Fibroblast of mammary gland (primary cell): ENCODE results near the gene BRD7.

Experiments
- DNase-seq: peaks from one replicate; pipeline ENCODE4 v3.0.0-alpha.2; 2010; ENCODE audit warnings: low read depth
- H3K4me3 ChIP-seq: 2 replicates; pipeline ENCODE4 v1.5.1; 2011; ENCODE audit warnings: low read depth, mild to moderate bottlenecking, low read length, moderate library complexity; ENCODE audit not compliant: control insufficient read depth
- TF ChIP-seq, protein P1 (sequence below): conservative IDR thresholded peaks from 2 replicates; pipeline ENCODE4 v1.5.1; 2011; ENCODE audit warnings: low read depth, low read length, inconsistent platforms; ENCODE audit not compliant: control insufficient read depth, insufficient read depth

The BRD7 gene

DNA sequence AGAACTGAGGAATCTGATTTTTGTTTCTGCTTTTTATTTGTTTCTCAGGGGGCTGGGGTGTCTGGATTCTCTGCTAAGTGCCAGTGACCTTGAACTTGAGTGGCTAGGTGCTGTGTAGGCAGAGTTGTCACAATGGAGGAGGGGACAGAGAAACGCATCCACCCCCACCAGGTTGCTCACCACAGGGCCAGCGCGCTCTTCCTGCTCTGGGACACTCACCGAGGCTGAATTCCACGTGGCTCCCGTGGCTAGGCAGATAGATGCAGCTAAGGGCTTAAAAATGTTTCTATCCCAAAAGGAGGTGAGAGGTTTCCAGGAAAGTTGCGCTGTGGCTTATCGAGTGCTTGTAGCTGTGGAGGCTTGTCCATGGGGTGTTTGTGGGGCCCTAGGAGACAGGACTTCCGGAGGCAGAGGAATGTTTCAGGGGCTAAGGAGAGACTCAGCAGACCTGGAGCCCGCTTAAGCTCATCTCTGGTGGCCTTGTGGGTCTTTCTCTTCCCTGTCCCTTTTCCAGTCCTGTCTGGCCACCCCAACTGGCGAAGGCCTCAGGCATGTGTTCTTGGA is 65.7 kb downstream of the BRD7 start:
- TF ChIP-seq, protein P1, sequence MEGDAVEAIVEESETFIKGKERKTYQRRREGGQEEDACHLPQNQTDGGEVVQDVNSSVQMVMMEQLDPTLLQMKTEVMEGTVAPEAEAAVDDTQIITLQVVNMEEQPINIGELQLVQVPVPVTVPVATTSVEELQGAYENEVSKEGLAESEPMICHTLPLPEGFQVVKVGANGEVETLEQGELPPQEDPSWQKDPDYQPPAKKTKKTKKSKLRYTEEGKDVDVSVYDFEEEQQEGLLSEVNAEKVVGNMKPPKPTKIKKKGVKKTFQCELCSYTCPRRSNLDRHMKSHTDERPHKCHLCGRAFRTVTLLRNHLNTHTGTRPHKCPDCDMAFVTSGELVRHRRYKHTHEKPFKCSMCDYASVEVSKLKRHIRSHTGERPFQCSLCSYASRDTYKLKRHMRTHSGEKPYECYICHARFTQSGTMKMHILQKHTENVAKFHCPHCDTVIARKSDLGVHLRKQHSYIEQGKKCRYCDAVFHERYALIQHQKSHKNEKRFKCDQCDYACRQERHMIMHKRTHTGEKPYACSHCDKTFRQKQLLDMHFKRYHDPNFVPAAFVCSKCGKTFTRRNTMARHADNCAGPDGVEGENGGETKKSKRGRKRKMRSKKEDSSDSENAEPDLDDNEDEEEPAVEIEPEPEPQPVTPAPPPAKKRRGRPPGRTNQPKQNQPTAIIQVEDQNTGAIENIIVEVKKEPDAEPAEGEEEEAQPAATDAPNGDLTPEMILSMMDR, result no peak
- H3K4me3 ChIP-seq, result no peak overlapping the region
- DNase-seq, result no peak

DNA sequence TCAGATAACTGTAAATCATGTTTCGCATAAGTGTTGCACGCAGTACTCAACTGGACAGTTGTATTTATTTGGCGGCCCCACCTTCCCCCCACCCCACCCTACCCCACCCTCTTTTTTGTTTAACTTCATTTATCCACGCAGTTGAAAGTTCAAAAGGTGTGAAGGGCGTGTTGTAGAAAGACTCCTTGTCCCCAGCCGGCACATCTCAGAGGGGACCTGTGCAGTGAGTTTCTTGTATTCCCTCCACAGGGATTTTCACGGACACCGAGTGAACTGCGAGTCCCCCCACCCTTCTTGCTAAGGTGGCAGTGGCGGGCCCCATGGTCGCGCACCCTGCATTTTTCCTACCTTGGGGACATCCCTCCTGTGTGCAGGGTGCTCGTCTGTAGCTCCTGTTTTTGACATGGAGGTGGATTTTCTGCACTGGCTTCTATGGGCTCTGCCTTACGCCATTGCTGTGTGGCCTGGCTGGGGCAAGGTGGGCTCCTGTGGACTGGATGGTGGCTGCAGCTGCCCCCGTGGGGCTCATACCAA is 66.2 kb downstream of the BRD7 start:
- no peak for DNase-seq
- TF ChIP-seq, protein P1, result no peak
- H3K4me3 ChIP-seq, result no peak overlapping the region

DNA sequence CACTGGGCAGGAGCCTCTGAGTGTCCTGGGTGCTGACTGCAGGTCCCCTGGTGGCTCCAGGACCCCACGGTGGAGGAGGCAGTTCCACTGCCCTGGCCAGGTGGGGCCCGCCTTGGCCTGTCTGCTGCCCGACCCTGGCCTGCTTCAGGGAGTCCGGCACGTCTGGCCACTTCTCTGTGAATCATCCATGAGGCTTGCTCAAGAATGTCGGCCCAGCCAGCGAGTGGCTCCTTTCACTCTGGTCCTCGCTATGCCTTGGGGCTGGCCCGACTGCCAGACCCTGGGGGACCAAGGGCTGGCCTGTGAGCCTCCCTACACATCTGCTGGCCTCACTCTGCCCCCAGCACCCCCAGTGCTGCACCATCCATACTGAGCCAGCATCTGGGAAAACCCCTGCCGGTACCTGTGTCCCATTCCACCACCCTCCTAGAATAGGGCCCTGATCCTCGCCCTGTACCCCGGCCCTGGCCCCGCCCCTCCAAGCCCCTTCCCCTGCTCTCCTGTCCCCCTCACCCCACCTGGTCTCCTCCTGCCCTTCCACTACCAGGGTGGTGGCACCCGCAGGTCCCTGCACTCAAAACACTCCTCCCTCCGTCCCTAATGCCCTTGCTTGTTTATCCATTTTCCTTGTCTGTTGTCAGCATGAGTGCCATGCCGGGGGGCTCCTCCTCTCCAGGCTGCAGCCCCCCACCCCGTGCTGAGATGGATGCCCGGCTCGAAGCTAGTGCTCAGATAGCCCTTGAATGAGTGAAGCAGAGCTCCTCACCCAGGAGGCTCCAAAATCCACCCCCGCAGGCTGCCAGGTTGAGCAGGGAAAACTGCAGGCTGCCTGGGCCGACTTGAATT is 66.9 kb downstream of the BRD7 start:
- peak; percentile 62 for DNase-seq
- TF ChIP-seq, protein P1, result no peak
- no peak overlapping the region for H3K4me3 ChIP-seq

DNA sequence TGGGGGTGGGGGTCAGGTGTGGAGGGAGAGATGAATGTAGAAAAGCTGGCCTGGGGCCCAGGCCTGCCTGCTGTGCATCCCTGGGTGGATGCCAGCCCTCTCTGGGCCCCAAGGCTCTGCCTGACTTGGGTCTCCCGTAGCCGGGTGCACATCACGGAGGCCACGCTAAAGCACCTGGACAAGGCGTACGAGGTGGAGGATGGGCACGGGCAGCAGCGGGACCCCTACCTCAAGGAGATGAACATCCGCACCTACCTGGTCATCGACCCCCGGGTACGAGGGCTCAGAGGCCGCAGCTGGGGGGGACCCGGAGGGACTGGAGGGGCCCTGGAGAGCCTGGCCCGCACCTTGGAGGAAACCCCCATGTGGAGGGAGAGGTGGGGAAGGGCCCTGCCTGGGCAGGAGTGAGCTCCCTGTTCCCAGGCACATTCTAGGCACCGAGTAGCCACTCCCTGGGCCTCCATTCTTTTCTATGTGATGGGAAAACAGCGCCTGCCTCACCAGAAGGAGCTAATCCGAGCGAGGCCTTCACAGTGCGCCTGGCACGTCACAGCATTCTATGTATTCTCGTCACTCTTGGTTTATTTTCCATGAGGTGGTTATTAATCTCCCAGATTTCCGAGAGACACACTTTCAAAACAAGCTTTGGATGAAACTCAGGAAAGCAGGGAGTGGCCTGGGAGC is 67.7 kb downstream of the BRD7 start:
- DNase-seq, result peak; percentile 37
- TF ChIP-seq, protein P1, result no peak
- no peak overlapping the region for H3K4me3 ChIP-seq

DNA sequence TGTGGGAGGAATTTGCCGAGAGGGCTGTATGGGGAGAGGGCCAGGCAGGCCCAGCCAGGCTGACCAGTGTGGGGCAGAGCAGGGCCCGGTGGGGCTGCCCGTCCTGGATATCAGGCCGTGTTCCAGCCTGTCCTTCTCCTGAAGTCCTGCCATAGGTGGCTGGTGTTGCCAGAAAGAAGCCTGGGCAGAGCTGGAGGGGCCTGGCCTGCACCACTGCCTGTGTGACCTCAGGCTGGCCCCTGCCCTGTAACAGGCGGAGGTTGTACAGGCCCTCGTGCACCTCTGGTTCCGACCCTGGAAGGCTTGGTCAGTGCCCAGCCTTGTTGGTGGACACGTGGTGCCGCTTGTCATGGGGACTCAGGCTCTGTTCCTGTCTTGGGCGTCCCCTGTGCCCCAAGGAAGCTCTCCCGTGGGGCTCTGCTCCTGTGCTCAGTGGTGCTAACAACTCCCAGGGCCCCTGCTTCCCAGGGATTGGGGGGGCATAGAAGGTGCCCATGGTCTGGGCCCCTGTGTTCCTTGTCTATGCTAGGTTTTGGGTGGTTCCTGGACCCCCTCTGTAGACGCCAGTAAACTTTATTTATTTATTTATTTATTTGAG is 69.2 kb downstream of the BRD7 start:
- H3K4me3 ChIP-seq, result no peak overlapping the region
- TF ChIP-seq, protein P1, result no peak
- DNase-seq, result no peak
